Measurements from ENCODE around the gene FBXO36.
"Not testable (repeated sequence)": the region's sequence is repeated elsewhere in the genome, so short reads cannot be mapped to it uniquely, and the experiment has no call there.

Gene FBXO36

GRCh38 chr2:229922449-229923386 lies at the start of gene FBXO36:
Gene FBXO36 (plus strand): TSS chr2:229922503. CDS start chr2:229922514, 11 bp downstream.
- DNase-seq, result no peak

GRCh38 chr2:229873123-229873581 lies 49.2 kb upstream of the FBXO36 start:
- DNase-seq, result no peak

GRCh38 chr2:229874647-229875046 lies 47.7 kb upstream of the FBXO36 start:
- no peak for DNase-seq

- no peak for DNase-seq
These were observed 46.8 kb upstream of the FBXO36 start for GRCh38 chr2:229875549-229875948.

GRCh38 chr2:229879191-229879950 lies 42.9 kb upstream of the FBXO36 start:
- DNase-seq, result no peak

GRCh38 chr2:229880892-229881586 lies 41.3 kb upstream of the FBXO36 start:
- no peak for DNase-seq

- DNase-seq, result no peak
These were observed 39.7 kb upstream of the FBXO36 start for GRCh38 chr2:229882583-229882982.

- no peak for DNase-seq
These were observed 37.3 kb upstream of the FBXO36 start for GRCh38 chr2:229884775-229885699.

- no peak for DNase-seq
These were observed 34.9 kb upstream of the FBXO36 start for GRCh38 chr2:229887441-229887840.

GRCh38 chr2:229888031-229888430 lies 34.3 kb upstream of the FBXO36 start:
- no peak for DNase-seq

- DNase-seq, result no peak
These were observed 33.3 kb upstream of the FBXO36 start for GRCh38 chr2:229889023-229889422.

- DNase-seq, result no peak
These were observed 25.4 kb upstream of the FBXO36 start for GRCh38 chr2:229896857-229897256.

- DNase-seq, result no peak
These were observed 22.7 kb upstream of the FBXO36 start for GRCh38 chr2:229899604-229900003.

- DNase-seq, result no peak
These were observed 22.3 kb upstream of the FBXO36 start for GRCh38 chr2:229900012-229900411.

GRCh38 chr2:229900514-229900913 lies 21.8 kb upstream of the FBXO36 start:
- not testable (repeated sequence) for DNase-seq

- no peak for DNase-seq
These were observed 20.5 kb upstream of the FBXO36 start for GRCh38 chr2:229901819-229902218.

GRCh38 chr2:229903037-229903436 lies 19.3 kb upstream of the FBXO36 start:
- DNase-seq, result no peak

GRCh38 chr2:229905601-229906000 lies 16.7 kb upstream of the FBXO36 start:
- DNase-seq, result no peak

GRCh38 chr2:229909090-229909489 lies 13.2 kb upstream of the FBXO36 start:
- DNase-seq, result no peak

GRCh38 chr2:229910147-229910831 lies 12.0 kb upstream of the FBXO36 start:
- DNase-seq, result no peak

- DNase-seq, result no peak
These were observed 11.4 kb upstream of the FBXO36 start for GRCh38 chr2:229910832-229911412.
